ENCODE results near the gene SLC9A2.

Gene SLC9A2

GRCh38 chr2:102735416-102736109, 116.2 kb downstream of the SLC9A2 start:
- DNase-seq (ENCODE audit: low read depth in 2 of 2) = no peak

- DNase-seq (ENCODE audit: low read depth in 2 of 2) = no peak
Observed at GRCh38 chr2:102736110-102736409, 116.7 kb downstream of the SLC9A2 start.

GRCh38 chr2:102736410-102737409, 117.4 kb downstream of the SLC9A2 start:
- DNase-seq (ENCODE audit: low read depth in 2 of 2) = peak; percentile 78 to 79

- no peak for DNase-seq (ENCODE audit: low read depth in 2 of 2)
Observed at GRCh38 chr2:102737431-102737830, 118.1 kb downstream of the SLC9A2 start.

GRCh38 chr2:102743259-102743658, 123.9 kb downstream of the SLC9A2 start:
- DNase-seq (ENCODE audit: low read depth in 2 of 2) = no peak

- no peak for DNase-seq (ENCODE audit: low read depth in 2 of 2)
Observed at GRCh38 chr2:102748107-102748506, 128.8 kb downstream of the SLC9A2 start.

- DNase-seq (ENCODE audit: low read depth in 2 of 2) = no peak
Observed at GRCh38 chr2:102749938-102750337, 130.6 kb downstream of the SLC9A2 start.

- no peak for DNase-seq (ENCODE audit: low read depth in 2 of 2)
Observed at GRCh38 chr2:102753563-102754159, 134.3 kb downstream of the SLC9A2 start.

- DNase-seq (ENCODE audit: low read depth in 2 of 2) = no peak
Observed at GRCh38 chr2:102754456-102755145, 135.2 kb downstream of the SLC9A2 start.

GRCh38 chr2:102755284-102755683, 135.9 kb downstream of the SLC9A2 start:
- DNase-seq (ENCODE audit: low read depth in 2 of 2) = no peak

GRCh38 chr2:102758439-102758838, 139.1 kb downstream of the SLC9A2 start:
- DNase-seq (ENCODE audit: low read depth in 2 of 2) = no peak
